K562 (cell line): Measurements from ENCODE around the gene GPR119. TPM values are rescaled to one million over a fixed set of nuclear protein-coding genes. Genes with fewer than 3 reads are reported as not detected.

Experiments
- ATAC-seq: fragments of 200-7000 bp; cut with Tn5 transposase; 3 replicates; pipeline ENCODE4 v1.9.1; 2020; ENCODE audit warnings: moderate library complexity
- BruUV-seq: library from RNA; stranded (reverse); fragments of 400-500 nt; replicated peaks from 2 replicates; lab custom pipeline; 2021; lab: Mats Ljungman, UMichigan
- CTCF ChIA-PET: fragments of 300-600 bp; formaldehyde crosslinking; extraction: SDS; loops from one replicate; lab custom pipeline; 2021; ENCODE audit warnings: low intra/inter-chr PET ratio; lab: Yijun Ruan, JAX
- POLR2A ChIA-PET: fragments of 300-600, 350-650 bp; sonication (Branson Sonifier 250); formaldehyde crosslinking; extraction: SDS; loops from one replicate; lab custom pipeline; 2021; ENCODE audit warnings: antibody characterized with exemption, inconsistent platforms; lab: Yijun Ruan, JAX
- DNase-seq, 4 experiments: peaks; one replicate each; pipeline versions ENCODE4 v3.0.0 to v3.0.0-alpha.2; 2011 to 2018; ENCODE audit warnings: low spot score in 3 of 4, mixed read lengths in 3 of 4; ENCODE audit errors: extremely low read depth in 1 of 4
- FAIRE-seq: peaks from 2 replicates; lab custom pipeline; 2011; peaks lifted over from hg19 to GRCh38; lab: Jason Lieb, UNC
- H2AFZ ChIP-seq: 2 replicates; pipeline ENCODE4 v1.6.0; 2011; ENCODE audit warnings: low read depth, low read length, control low read depth, inconsistent platforms
- H3K27ac ChIP-seq: fragments of 200-600 bp; 3 replicates; pipeline ENCODE4 v1.8.0; 2011; ENCODE audit warnings: low read depth, mild to moderate bottlenecking, control low read depth, inconsistent platforms, low read length, moderate library complexity, mixed read lengths; ENCODE audit errors: extremely low read depth
- H3K27me3 ChIP-seq, 2 experiments: fragments of 300-600 bp in 1 of 2; 2 replicates in 1 of 2; 3 replicates in 1 of 2; pipeline versions ENCODE4 v1.6.0 to v1.8.0; 2011; ENCODE audit warnings: inconsistent platforms in 2 of 2, low read length in 2 of 2, mild to moderate bottlenecking in 1 of 2, mixed read lengths in 1 of 2, moderate library complexity in 1 of 2; ENCODE audit not compliant: control insufficient read depth in 2 of 2, insufficient read depth in 2 of 2
- H3K36me3 ChIP-seq: fragments of 300-600 bp; 3 replicates; pipeline ENCODE4 v1.8.0; 2011; ENCODE audit warnings: mild to moderate bottlenecking, low read length, inconsistent platforms; ENCODE audit not compliant: control insufficient read depth, insufficient read depth
- H3K4me1 ChIP-seq, 2 experiments: fragments of 200-600 bp in 1 of 2; replicated peaks in 1 of 2; 2 replicates in 1 of 2; 3 replicates in 1 of 2; pipeline versions ENCODE4 v1.5.1 to v1.8.0; 2011; ENCODE audit warnings: inconsistent platforms in 2 of 2, low read length in 2 of 2, mild to moderate bottlenecking in 1 of 2, mixed read lengths in 1 of 2, moderate library complexity in 1 of 2; ENCODE audit not compliant: control insufficient read depth in 2 of 2, insufficient read depth in 2 of 2
- H3K4me2 ChIP-seq: 2 replicates; pipeline ENCODE4 v1.6.1; 2011; ENCODE audit warnings: low read length, control low read depth, inconsistent platforms, mixed read lengths; ENCODE audit not compliant: insufficient read depth
- H3K4me3 ChIP-seq: fragments of 200-600 bp; sonication (generic), shearing (Covaris generic); 2 replicates; pipeline ENCODE4 v1.5.1; 2016; ENCODE audit warnings: control low read depth, inconsistent platforms
- H3K79me2 ChIP-seq: fragments of 200-600 bp; 3 replicates; pipeline ENCODE4 v1.8.0; 2011; ENCODE audit warnings: low read length, inconsistent platforms; ENCODE audit not compliant: control insufficient read depth, insufficient read depth
- H3K9ac ChIP-seq, 2 experiments: 2 replicates each; pipeline versions ENCODE4 v1.6.0 to v1.6.1; 2011; ENCODE audit warnings: low read depth in 2 of 2, low read length in 2 of 2, control low read depth in 1 of 2, inconsistent platforms in 1 of 2, mild to moderate bottlenecking in 1 of 2, mixed read lengths in 1 of 2; ENCODE audit not compliant: insufficient read depth in 1 of 2
- H3K9me1 ChIP-seq: one replicate; pipeline ENCODE4 v1.6.0; 2011; ENCODE audit warnings: inconsistent platforms, mild to moderate bottlenecking, low read length, moderate library complexity; ENCODE audit not compliant: control insufficient read depth, insufficient read depth
- H3K9me3 ChIP-seq: replicated peaks from 2 replicates; pipeline ENCODE4 v1.5.1; 2011; ENCODE audit warnings: low read depth, low read length, inconsistent platforms; ENCODE audit not compliant: control insufficient read depth, insufficient read depth
- H4K20me1 ChIP-seq: replicated peaks from 2 replicates; pipeline ENCODE4 v1.6.1; 2011; ENCODE audit warnings: low read length, inconsistent platforms, mixed read lengths; ENCODE audit not compliant: control insufficient read depth, insufficient read depth
- BRD9 ChIP-seq: fragments of 450-650 bp; IDR thresholded peaks from 2 replicates; pipeline ENCODE4 v1.6.1; 2018; ENCODE audit warnings: low read depth; ENCODE audit not compliant: partially characterized antibody
- CBX8 ChIP-seq: fragments of 200-600 bp; sonication (generic); IDR thresholded peaks from 2 replicates; pipeline ENCODE4 v1.6.1; 2012; ENCODE audit warnings: borderline replicate concordance, mixed run types, low read depth, mild to moderate bottlenecking, moderate library complexity, mixed read lengths, low read length, control low read depth, inconsistent platforms; ENCODE audit not compliant: poor library complexity, severe bottlenecking; ENCODE audit errors: extremely low read depth
- DPF2 ChIP-seq: fragments of 450-650 bp; IDR thresholded peaks from 2 replicates; pipeline ENCODE4 v1.6.1; 2016
- LEF1 ChIP-seq: fragments of 450-650 bp; IDR thresholded peaks from 2 replicates; pipeline ENCODE4 v1.6.1; 2016; ENCODE audit warnings: mild to moderate bottlenecking
- NFYB ChIP-seq: IDR thresholded peaks from 2 replicates; pipeline ENCODE4 v1.6.1; 2011; ENCODE audit warnings: mild to moderate bottlenecking, moderate library complexity; ENCODE audit not compliant: insufficient read length; ENCODE audit errors: extremely low read depth
- NRF1 ChIP-seq, 2 experiments: fragments of 450-650 bp; IDR thresholded peaks in 1 of 2; conservative IDR thresholded peaks in 1 of 2; 2 replicates each; pipeline ENCODE4 v1.6.1; 2014; ENCODE audit warnings: mild to moderate bottlenecking in 2 of 2
- SIRT6 ChIP-seq: IDR thresholded peaks from one replicate; pipeline ENCODE4 v1.6.1; 2012; ENCODE audit warnings: low read depth, mild to moderate bottlenecking, control low read depth, inconsistent platforms, low read length, moderate library complexity
- TAF7 ChIP-seq: fragments of 450-650 bp; IDR thresholded peaks from 2 replicates; pipeline ENCODE4 v1.6.1; 2016; ENCODE audit warnings: missing genetic modification characterization, missing compliant biosample characterization
- ZBTB7A ChIP-seq: IDR thresholded peaks from 2 replicates; pipeline ENCODE4 v1.6.1; 2011; ENCODE audit warnings: low read depth, mild to moderate bottlenecking, low read length, moderate library complexity, borderline replicate concordance; ENCODE audit not compliant: control insufficient read depth
- ZFP36 ChIP-seq: fragments of 150-350 bp; IDR thresholded peaks from 2 replicates; pipeline ENCODE4 v1.6.1; 2018; ENCODE audit warnings: low read length, low read depth; ENCODE audit not compliant: partially characterized antibody
- ZNF444 ChIP-seq: fragments of 250-450 bp; sonication (Bioruptor Pico); IDR thresholded peaks from 2 replicates; pipeline ENCODE4 v1.4.0; 2020; ENCODE audit warnings: mild to moderate bottlenecking, moderate library complexity
- ZNF445 ChIP-seq: fragments of 250-450 bp; sonication (Bioruptor Pico); IDR thresholded peaks from 2 replicates; pipeline ENCODE4 v1.4.0; 2020; ENCODE audit warnings: low read depth, mild to moderate bottlenecking, moderate library complexity
- WGBS: fragments of 100-300 bp; shearing (Covaris generic); methylation state at CpG from one replicate; pipeline ENCODE4 v1.1.6; 2016; ENCODE audit warnings: low coverage, mixed read lengths; ENCODE audit not compliant: insufficient coverage; ENCODE audit errors: missing lambda C conversion rate; 5-methylcytosine and 5-hydroxymethylcytosine counted together
- in situ Hi-C: fragments of 300-500 bp; cut with MboI; formaldehyde crosslinking; loops from 4 replicates; pipeline ENCODE4 v1.15.0; 2018; ENCODE audit warnings: inconsistent platforms, mixed read lengths
- intact Hi-C: fragments of 100-400 bp; cut with micrococcal nuclease; formaldehyde crosslinking; loops from 2 replicates; pipeline ENCODE4 v1.14.2; 2022
- polyA plus RNA-seq, 8 experiments: library from polyadenylated mRNA; depleted of rRNA in 4 of 8; stranded (reverse) in 5 of 8; unstranded in 3 of 8; fragments of >200 nt; fragmentation: Nextera tagmentation in 2 of 8; fragmentation: Illumina TruSeq in 1 of 8; extraction: Ambion mirVana in 2 of 8; extraction: Trizol in 1 of 8; gene quantifications; 2 replicates each; pipeline versions ENCODE4 v1.2.1 to v1.2.3, GENCODE V29; 2011 to 2014; ENCODE audit warnings: inconsistent platforms in 1 of 8, missing spikeins in 1 of 8
- total RNA-seq, 7 experiments: library from RNA; depleted of rRNA in 6 of 7; stranded (reverse); fragments of >200 nt in 6 of 7; fragmentation: Illumina TruSeq in 2 of 7; extraction: Trizol in 2 of 7; gene quantifications; 2 replicates each; pipeline versions ENCODE4 v1.2.1 to v1.2.3, GENCODE V29; 2011 to 2021; ENCODE audit warnings: low replicate concordance in 1 of 7
- TF ChIP-seq, protein P1 (sequence below): sonication (generic); formaldehyde crosslinking; IDR thresholded peaks from 2 replicates; pipeline ENCODE4 v1.4.0; 2020; ENCODE audit warnings: mild to moderate bottlenecking, missing genetic modification reagents

The GPR119 gene
- total and polyA plus RNA-seq, 9 of the 15 experiments (the other 6 are each of a cell fraction or from before 2014, with no cell fraction given) = not detected

DNA sequence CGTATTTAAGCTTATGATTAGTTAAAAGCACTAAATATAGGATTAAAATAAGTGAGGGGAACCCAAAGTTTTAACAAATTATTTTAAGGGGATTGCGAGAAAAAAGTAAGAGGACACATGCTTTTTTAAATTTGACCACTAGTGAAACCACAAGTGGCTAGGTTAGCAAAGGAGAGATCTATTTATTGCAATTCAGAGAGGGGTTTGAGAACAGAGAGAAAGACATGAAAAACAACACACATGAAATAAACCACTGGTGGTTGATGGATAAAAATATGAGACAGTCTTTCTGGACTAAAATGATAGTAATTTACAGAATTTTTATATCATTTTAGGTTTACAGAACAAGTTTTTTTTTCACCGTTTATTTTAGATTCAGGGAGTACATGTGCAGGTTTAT lies 33.9 kb downstream of the GPR119 start:
- Histone ChIP-seq H3K36me3 (peaks cover 4% of the 10 kb centered on the region; the same call in 1 of the 3 replicates), H3K4me3 (no peak overlapping the region), H3K4me2 (no peak overlapping the region), H3K4me1 (no peaks in the 10 kb centered on the region), H3K9me3 (no peaks in the 10 kb centered on the region), H2AFZ (no peak overlapping the region), H3K9ac (no peak overlapping the region), H3K9me1 (no peaks in the 10 kb centered on the region), H3K79me2 (no peaks in the 10 kb centered on the region), H4K20me1 (no peaks in the 10 kb centered on the region), H3K27ac (no peak overlapping the region), H3K27me3 (no peaks in the 10 kb centered on the region)
- TF ChIP-seq LEF1 = no peak
- TF ChIP-seq ZBTB7A = no peak
- no peak for TF ChIP-seq DPF2
- no peak for TF ChIP-seq ZNF445 (CRISPR knock-in tag)
- TF ChIP-seq SIRT6 = no peak
- TF ChIP-seq ZFP36 = no peak
- no peak for TF ChIP-seq ZNF444 (CRISPR knock-in tag)
- TF ChIP-seq BRD9 = no peak
- TF ChIP-seq, protein P1, sequence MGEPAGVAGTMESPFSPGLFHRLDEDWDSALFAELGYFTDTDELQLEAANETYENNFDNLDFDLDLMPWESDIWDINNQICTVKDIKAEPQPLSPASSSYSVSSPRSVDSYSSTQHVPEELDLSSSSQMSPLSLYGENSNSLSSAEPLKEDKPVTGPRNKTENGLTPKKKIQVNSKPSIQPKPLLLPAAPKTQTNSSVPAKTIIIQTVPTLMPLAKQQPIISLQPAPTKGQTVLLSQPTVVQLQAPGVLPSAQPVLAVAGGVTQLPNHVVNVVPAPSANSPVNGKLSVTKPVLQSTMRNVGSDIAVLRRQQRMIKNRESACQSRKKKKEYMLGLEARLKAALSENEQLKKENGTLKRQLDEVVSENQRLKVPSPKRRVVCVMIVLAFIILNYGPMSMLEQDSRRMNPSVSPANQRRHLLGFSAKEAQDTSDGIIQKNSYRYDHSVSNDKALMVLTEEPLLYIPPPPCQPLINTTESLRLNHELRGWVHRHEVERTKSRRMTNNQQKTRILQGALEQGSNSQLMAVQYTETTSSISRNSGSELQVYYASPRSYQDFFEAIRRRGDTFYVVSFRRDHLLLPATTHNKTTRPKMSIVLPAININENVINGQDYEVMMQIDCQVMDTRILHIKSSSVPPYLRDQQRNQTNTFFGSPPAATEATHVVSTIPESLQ (CRISPR knock-in tag) = no peak
- no peak for TF ChIP-seq NRF1 (conservative IDR thresholded peaks at IDR 0.05 in 1 of 2, IDR thresholded peaks at IDR 0.05 in 1 of 2)
- no peak for TF ChIP-seq TAF7 (tag)
- no peak for TF ChIP-seq CBX8
- no peak for TF ChIP-seq NFYB
- 75% methylated on average over 3 of the region's 3 CpGs for WGBS
- CTCF ChIA-PET = no interaction called here
- FAIRE-seq (no peak), ATAC-seq (no peak), DNase-seq (peak in 1 of 4 experiments; percentile 8)
- in situ Hi-C loops = no loop called here
- POLR2A ChIA-PET = no interaction called here
- intact Hi-C loops = no loop called here
- BruUV-seq = no TSS peak
